Progenitor cell of endocrine pancreas (in vitro differentiated cells): ENCODE results near the gene ETNPPL. TPM values are rescaled to one million over a fixed set of nuclear protein-coding genes. Genes with fewer than 3 reads are reported as not detected.

ENCODE experiments used
- DNase-seq: peaks from one replicate; pipeline ENCODE4 v3.0.0; 2021; ENCODE audit warnings: low spot score; ENCODE audit not compliant: unreplicated experiment
- H3K27ac Mint-ChIP-seq: 2 replicates; pipeline ENCODE4 v1.8.0; 2021; ENCODE audit warnings: mild to moderate bottlenecking, moderate library complexity, mixed read lengths
- H3K27me3 Mint-ChIP-seq: 2 replicates; pipeline ENCODE4 v1.8.0; 2021; ENCODE audit warnings: mixed read lengths
- H3K36me3 Mint-ChIP-seq: 2 replicates; pipeline ENCODE4 v1.8.0; 2022; ENCODE audit warnings: mixed read lengths; ENCODE audit not compliant: insufficient read depth
- H3K4me1 Mint-ChIP-seq: 2 replicates; pipeline ENCODE4 v1.8.0; 2021; ENCODE audit warnings: low read depth, mixed read lengths
- H3K4me3 Mint-ChIP-seq: 2 replicates; pipeline ENCODE4 v1.8.0; 2021; ENCODE audit warnings: low read depth, mild to moderate bottlenecking, moderate library complexity, mixed read lengths
- H3K9me3 Mint-ChIP-seq: 2 replicates; pipeline ENCODE4 v1.8.0; 2021; ENCODE audit warnings: low read depth, mixed read lengths
- CTCF ChIP-seq: fragments of 200-600 bp; sonication (generic); IDR thresholded peaks from one replicate; pipeline ENCODE4 v1.5.0; 2021; ENCODE audit warnings: antibody characterized with exemption, mild to moderate bottlenecking; ENCODE audit not compliant: unreplicated experiment
- total RNA-seq: library from RNA; stranded (reverse); gene quantifications from 2 replicates; pipeline ENCODE4 v1.2.1, GENCODE V29; 2021

Gene ETNPPL
- total RNA-seq, 1 donor from 2014 or later = 0.22 TPM

- peaks cover 5% of the 10 kb centered on the region for H3K4me1 Mint-ChIP-seq
- no peak overlapping the region for H3K27ac Mint-ChIP-seq
Observed at GRCh38 chr4:108731006-108731405, 31.8 kb downstream of the ETNPPL start.

GRCh38 chr4:108730579-108730978 is 32.3 kb downstream of the ETNPPL start:
- Mint-ChIP-seq H3K36me3 (no peaks in the 10 kb centered on the region), H3K9me3 (peaks cover 9% of the 10 kb centered on the region), H3K4me1 (peaks cover 5% of the 10 kb centered on the region), H3K27me3 (no peaks in the 10 kb centered on the region), H3K4me3 (no peak overlapping the region), H3K27ac (no peak overlapping the region)
- no peak for DNase-seq
- TF ChIP-seq CTCF = no peak

More at GRCh38 chr4:108731006-108731405, 31.8 kb downstream of the ETNPPL start:
- TF ChIP-seq CTCF = no peak
- Mint-ChIP-seq H3K36me3 (no peaks in the 10 kb centered on the region), H3K9me3 (peaks cover 9% of the 10 kb centered on the region), H3K4me3 (no peak overlapping the region), H3K27me3 (no peaks in the 10 kb centered on the region)
- no peak for DNase-seq

GRCh38 chr4:108729731-108730130 is 33.1 kb downstream of the ETNPPL start:
- DNase-seq = no peak
- Mint-ChIP-seq H3K4me3 (no peak overlapping the region), H3K9me3 (peaks cover 9% of the 10 kb centered on the region), H3K4me1 (peaks cover 5% of the 10 kb centered on the region), H3K27ac (no peak overlapping the region), H3K27me3 (no peaks in the 10 kb centered on the region), H3K36me3 (no peaks in the 10 kb centered on the region)
- no peak for TF ChIP-seq CTCF

- no peaks in the 10 kb centered on the region for H3K27me3 Mint-ChIP-seq
- no peak overlapping the region for H3K4me3 Mint-ChIP-seq
- H3K4me1 Mint-ChIP-seq = no peaks in the 10 kb centered on the region
- DNase-seq = no peak
- peaks cover 21% of the 10 kb centered on the region for H3K9me3 Mint-ChIP-seq
- H3K27ac Mint-ChIP-seq = no peak overlapping the region
- no peak for TF ChIP-seq CTCF
- peaks cover 3% of the 10 kb centered on the region for H3K36me3 Mint-ChIP-seq
Observed at GRCh38 chr4:108725457-108725856, 37.4 kb downstream of the ETNPPL start.

GRCh38 chr4:108717386-108717785 is 45.5 kb downstream of the ETNPPL start:
- Mint-ChIP-seq H3K4me1 (peaks cover 1% of the 10 kb centered on the region), H3K9me3 (peaks cover under 1% of the 10 kb centered on the region), H3K27ac (no peak overlapping the region), H3K27me3 (peaks cover 23% of the 10 kb centered on the region), H3K4me3 (no peak overlapping the region), H3K36me3 (no peaks in the 10 kb centered on the region)
- no peak for TF ChIP-seq CTCF
- DNase-seq = no peak
